ENCODE measurements around the gene PLEKHJ1. TPM values are rescaled to one million over a fixed set of nuclear protein-coding genes. Genes with fewer than 3 reads are reported as not detected.

Gene PLEKHJ1
- total RNA-seq, 1 donor from 2014 or later, result 116 TPM

DNA sequence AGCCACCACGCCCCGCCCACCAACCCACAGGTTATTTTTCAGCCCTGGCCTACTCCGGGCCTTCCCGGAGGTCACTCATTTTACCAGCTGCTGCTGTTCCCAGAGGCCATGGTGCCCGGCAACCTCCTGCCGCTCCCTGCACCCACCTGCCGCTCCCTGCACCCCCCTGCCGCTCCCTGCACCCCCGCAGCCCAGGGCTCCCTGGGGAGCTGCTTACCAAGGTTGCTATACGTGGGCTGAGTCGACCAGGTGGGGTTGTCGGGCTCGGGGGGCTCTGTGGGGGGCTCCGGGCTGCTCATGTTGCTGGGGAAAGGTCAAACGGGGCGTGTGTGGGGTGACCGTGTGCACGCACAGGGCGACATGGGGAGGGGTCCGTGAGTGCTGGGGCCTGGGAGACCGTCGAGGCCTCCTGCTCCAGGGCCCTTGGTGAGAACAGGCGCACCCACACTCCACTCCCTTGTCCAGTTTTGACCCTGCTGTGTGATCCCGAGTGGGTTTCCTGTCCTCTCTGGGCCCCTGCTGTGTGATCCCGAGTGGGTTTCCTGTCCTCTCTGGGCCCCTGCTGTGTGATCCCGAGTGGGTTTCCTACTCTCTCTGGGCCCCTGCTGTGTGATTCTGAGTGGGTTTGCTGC is 44.6 kb upstream of the PLEKHJ1 start:
- peaks cover 2% of the 10 kb centered on the region for H3K4me1 Mint-ChIP-seq (ENCODE audit: low read depth)
- no peak for DNase-seq (ENCODE audit: low spot score, unreplicated experiment)
- peaks cover 2% of the 10 kb centered on the region for H3K36me3 Mint-ChIP-seq (ENCODE audit: insufficient read depth)
- TF ChIP-seq, protein P1, sequence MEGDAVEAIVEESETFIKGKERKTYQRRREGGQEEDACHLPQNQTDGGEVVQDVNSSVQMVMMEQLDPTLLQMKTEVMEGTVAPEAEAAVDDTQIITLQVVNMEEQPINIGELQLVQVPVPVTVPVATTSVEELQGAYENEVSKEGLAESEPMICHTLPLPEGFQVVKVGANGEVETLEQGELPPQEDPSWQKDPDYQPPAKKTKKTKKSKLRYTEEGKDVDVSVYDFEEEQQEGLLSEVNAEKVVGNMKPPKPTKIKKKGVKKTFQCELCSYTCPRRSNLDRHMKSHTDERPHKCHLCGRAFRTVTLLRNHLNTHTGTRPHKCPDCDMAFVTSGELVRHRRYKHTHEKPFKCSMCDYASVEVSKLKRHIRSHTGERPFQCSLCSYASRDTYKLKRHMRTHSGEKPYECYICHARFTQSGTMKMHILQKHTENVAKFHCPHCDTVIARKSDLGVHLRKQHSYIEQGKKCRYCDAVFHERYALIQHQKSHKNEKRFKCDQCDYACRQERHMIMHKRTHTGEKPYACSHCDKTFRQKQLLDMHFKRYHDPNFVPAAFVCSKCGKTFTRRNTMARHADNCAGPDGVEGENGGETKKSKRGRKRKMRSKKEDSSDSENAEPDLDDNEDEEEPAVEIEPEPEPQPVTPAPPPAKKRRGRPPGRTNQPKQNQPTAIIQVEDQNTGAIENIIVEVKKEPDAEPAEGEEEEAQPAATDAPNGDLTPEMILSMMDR (IDR thresholded peaks at IDR 0.05; ENCODE audit: unreplicated experiment), result no peak
- no peak overlapping the region for H3K4me3 Mint-ChIP-seq (ENCODE audit: low read depth)
- no peak overlapping the region for H3K27ac Mint-ChIP-seq
- peaks cover 21% of the 10 kb centered on the region for H3K27me3 Mint-ChIP-seq
- no peaks in the 10 kb centered on the region for H3K9me3 Mint-ChIP-seq (ENCODE audit: low read depth)

DNA sequence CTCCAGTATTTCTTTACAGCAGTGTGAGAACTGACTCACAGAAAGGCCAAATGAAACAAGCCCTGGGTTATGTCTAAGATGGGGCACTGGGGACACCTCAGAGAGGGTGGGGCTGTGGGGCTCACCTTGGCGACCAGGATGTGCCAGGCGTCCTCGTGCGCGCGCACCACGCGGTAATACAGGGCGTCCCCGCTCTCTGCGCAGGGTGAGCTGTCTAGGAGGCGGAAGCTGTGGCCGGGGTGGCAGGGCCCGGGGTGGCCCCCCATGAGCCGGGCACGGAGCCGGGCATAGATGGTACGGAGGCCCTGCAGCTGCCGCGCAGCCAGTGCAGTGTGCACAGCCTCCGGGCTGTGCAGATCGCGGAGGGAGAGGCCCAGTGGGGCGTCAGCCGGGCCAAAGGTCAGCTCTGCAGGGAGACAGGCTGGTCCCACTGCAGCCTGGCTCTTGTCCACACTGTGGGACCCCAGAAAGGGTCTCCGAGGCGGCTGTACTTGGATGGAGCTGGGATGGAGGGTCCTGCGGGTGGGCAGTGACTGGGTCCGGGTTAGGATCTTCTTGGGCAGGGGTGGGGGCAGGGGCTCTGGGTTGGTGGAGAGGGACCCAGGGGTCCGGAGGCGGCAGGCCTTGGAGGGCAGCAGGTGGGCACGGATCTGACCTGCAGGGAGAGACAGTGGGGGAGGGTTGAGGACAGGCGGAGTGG is 42.5 kb upstream of the PLEKHJ1 start:
- peaks cover 8% of the 10 kb centered on the region for H3K4me1 Mint-ChIP-seq (ENCODE audit: low read depth)
- H3K27me3 Mint-ChIP-seq, result peaks cover 15% of the 10 kb centered on the region
- peaks cover 8% of the 10 kb centered on the region for H3K36me3 Mint-ChIP-seq (ENCODE audit: insufficient read depth)
- TF ChIP-seq, protein P1 (IDR thresholded peaks at IDR 0.05; ENCODE audit: unreplicated experiment), result no peak
- no peaks in the 10 kb centered on the region for H3K9me3 Mint-ChIP-seq (ENCODE audit: low read depth)
- H3K27ac Mint-ChIP-seq, result no peak overlapping the region
- no peak overlapping the region for H3K4me3 Mint-ChIP-seq (ENCODE audit: low read depth)
- DNase-seq (ENCODE audit: low spot score, unreplicated experiment), result no peak

DNA sequence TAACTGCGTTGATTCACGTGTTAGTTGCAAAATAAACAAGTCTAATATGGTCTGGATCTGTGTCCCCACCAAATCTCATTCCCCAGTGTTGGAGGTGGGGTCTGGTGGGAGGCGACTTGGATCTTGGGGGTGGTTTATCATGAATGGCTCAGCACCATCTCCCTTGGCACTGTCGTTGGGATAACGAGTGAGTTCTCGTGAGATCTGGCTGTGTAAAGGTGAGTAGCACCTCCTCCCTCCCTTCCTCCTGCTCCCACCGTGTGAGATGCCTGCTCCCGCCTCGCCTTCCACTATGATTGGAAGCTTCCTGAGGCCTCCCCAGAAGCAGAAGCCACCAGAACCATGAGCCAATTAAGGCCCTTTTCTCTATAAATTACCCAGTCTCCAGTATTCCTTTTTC is 41.0 kb upstream of the PLEKHJ1 start:
- peaks cover 11% of the 10 kb centered on the region for H3K36me3 Mint-ChIP-seq (ENCODE audit: insufficient read depth)
- peaks cover 6% of the 10 kb centered on the region for H3K27me3 Mint-ChIP-seq
- TF ChIP-seq, protein P1 (IDR thresholded peaks at IDR 0.05; ENCODE audit: unreplicated experiment), result no peak
- no peak for DNase-seq (ENCODE audit: low spot score, unreplicated experiment)
- H3K4me3 Mint-ChIP-seq (ENCODE audit: low read depth), result no peak overlapping the region
- peaks cover 11% of the 10 kb centered on the region for H3K4me1 Mint-ChIP-seq (ENCODE audit: low read depth)
- no peak overlapping the region for H3K27ac Mint-ChIP-seq
- no peaks in the 10 kb centered on the region for H3K9me3 Mint-ChIP-seq (ENCODE audit: low read depth)

DNA sequence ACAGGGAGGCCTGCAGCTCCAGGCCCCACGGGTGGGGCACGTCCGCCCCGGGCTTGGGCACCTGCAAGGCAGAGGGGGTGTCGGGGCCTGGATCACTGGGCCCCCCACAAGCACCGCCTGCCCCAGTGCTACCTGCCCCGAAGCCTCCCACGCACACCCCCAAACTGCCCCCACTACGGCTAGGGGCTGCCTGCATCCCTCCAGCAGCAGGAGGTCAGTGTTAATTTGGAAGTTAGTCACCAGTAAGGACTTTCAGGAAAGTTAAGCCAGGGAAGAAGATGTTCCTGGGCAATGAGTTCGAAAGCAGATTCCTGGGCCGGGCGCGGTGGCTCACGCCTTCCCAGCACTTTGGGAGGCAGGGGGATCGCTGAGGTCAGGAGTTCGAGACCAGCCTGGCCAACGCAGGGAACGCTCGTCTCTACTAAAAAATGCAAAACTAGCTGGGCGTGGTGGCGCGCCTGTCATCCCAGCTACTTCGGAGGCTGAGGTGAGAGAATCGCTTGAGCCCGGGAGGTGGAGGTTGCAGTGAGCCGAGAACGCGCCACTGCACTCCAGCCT is 40.4 kb upstream of the PLEKHJ1 start:
- Mint-ChIP-seq H3K4me1 (ENCODE audit: low read depth) (peaks cover 13% of the 10 kb centered on the region), H3K27ac (no peak overlapping the region), H3K36me3 (ENCODE audit: insufficient read depth) (peaks cover 14% of the 10 kb centered on the region), H3K27me3 (no peaks in the 10 kb centered on the region), H3K4me3 (ENCODE audit: low read depth) (no peak overlapping the region), H3K9me3 (ENCODE audit: low read depth) (no peaks in the 10 kb centered on the region)
- TF ChIP-seq, protein P1 (IDR thresholded peaks at IDR 0.05; ENCODE audit: unreplicated experiment), result no peak
- no peak for DNase-seq (ENCODE audit: low spot score, unreplicated experiment)

DNA sequence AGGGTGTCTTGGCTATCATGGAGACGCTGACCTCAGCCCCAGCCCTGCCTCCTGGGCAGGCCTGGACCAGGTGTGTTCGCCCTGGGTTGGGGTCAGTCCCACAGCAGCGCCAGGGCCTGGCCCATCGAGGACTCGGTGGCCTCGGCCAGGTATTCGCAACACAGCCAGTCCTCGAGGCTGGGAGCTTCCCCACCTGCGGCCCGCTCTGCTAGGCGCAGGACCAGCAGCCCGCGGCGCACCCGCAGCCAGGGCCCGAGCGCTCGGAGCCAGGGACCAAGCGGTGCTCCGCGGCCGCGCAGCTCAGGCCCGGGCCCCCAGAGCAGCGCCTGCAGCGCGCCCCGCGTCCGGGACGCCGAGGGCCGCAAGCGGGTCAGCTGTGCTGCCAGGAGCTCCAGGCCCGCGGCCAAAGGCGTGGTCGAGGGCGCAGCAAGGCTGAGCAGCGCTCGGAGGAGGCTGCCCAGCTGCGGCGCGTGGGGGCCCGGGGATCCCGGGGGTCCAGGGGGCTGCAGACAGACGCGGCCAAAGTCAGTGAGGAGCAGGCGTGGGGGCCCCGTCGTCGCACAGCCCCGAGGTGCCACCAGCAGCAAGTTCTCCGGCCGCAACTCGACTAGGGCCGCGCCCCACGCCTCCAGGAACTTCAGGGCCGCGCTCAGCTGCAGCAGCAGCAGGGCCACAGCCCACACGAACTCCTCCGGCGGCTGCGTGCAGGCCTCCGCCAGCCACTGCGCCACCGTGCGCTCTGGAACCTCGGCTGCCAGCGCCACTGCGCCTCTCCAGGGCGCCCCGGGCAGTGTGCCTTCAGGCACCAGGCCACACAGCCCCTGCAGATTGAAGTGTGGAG is 39.7 kb upstream of the PLEKHJ1 start:
- Mint-ChIP-seq H3K36me3 (ENCODE audit: insufficient read depth) (peaks cover 15% of the 10 kb centered on the region), H3K4me1 (ENCODE audit: low read depth) (peaks cover 15% of the 10 kb centered on the region), H3K4me3 (ENCODE audit: low read depth) (no peak overlapping the region), H3K27me3 (no peaks in the 10 kb centered on the region), H3K9me3 (ENCODE audit: low read depth) (no peaks in the 10 kb centered on the region), H3K27ac (no peak overlapping the region)
- no peak for DNase-seq (ENCODE audit: low spot score, unreplicated experiment)
- TF ChIP-seq, protein P1 (IDR thresholded peaks at IDR 0.05; ENCODE audit: unreplicated experiment), result no peak

Data from progenitor cell of endocrine pancreas (in vitro differentiated cells).